OCI-LY7 (cell line): ENCODE measurements around the gene TMIGD2. TPM values are rescaled to one million over a fixed set of nuclear protein-coding genes. Genes with fewer than 3 reads are reported as not detected.

Source experiments
- BruUV-seq: library from RNA; stranded (reverse); fragments of 400-500 nt; replicated peaks from 2 replicates; lab custom pipeline; 2021; lab: Mats Ljungman, UMichigan
- CTCF ChIA-PET: fragments of 300-600 bp; sonication (Branson Sonifier 250); formaldehyde crosslinking; loops from one replicate; lab custom pipeline; 2022; ENCODE audit warnings: antibody characterized with exemption; ENCODE audit not compliant: unreplicated experiment; lab: Charles Lee
- POLR2A ChIA-PET: fragments of 300-600 bp; sonication (Branson Sonifier 250); formaldehyde crosslinking; loops from one replicate; lab custom pipeline; 2022; ENCODE audit warnings: antibody characterized with exemption; lab: Charles Lee
- DNase-seq: peaks from one replicate; pipeline ENCODE4 v3.0.0-alpha.2; 2015; ENCODE audit warnings: low spot score
- H2AFZ ChIP-seq: fragments of 200-600 bp; sonication (generic), shearing (Covaris generic); 2 replicates; pipeline ENCODE4 v1.6.1; 2014; ENCODE audit warnings: mild to moderate bottlenecking, antibody characterized with exemption, low read length, moderate library complexity
- H3K27ac ChIP-seq: fragments of 200-600 bp; sonication (generic); 2 replicates; pipeline ENCODE4 v1.5.1; 2014; ENCODE audit warnings: mixed run types, low read depth, mild to moderate bottlenecking, moderate library complexity, low read length, inconsistent platforms; ENCODE audit not compliant: poor library complexity, severe bottlenecking
- H3K36me3 ChIP-seq: fragments of 200-600 bp; sonication (generic); 2 replicates; pipeline ENCODE4 v1.6.1; 2014; ENCODE audit warnings: mild to moderate bottlenecking, antibody characterized with exemption, low read length, moderate library complexity, mixed read lengths; ENCODE audit not compliant: insufficient read depth
- H3K4me1 ChIP-seq: fragments of 200-600 bp; sonication (generic); 2 replicates; pipeline ENCODE4 v1.5.1; 2014; ENCODE audit warnings: mild to moderate bottlenecking, low read length; ENCODE audit not compliant: insufficient read depth, poor library complexity, severe bottlenecking
- H3K4me2 ChIP-seq: fragments of 200-600 bp; sonication (generic); 2 replicates; pipeline ENCODE4 v1.6.1; 2014; ENCODE audit warnings: mild to moderate bottlenecking, low read length
- H3K4me3 ChIP-seq: fragments of 200-600 bp; sonication (generic); 2 replicates; pipeline ENCODE4 v1.5.1; 2014; ENCODE audit warnings: mild to moderate bottlenecking, low read depth, low read length; ENCODE audit not compliant: poor library complexity, severe bottlenecking
- H3K79me2 ChIP-seq: fragments of 200-600 bp; sonication (generic); 2 replicates; pipeline ENCODE4 v1.6.1; 2016; ENCODE audit warnings: low read depth, mild to moderate bottlenecking, low read length, moderate library complexity, mixed read lengths; ENCODE audit not compliant: insufficient read depth
- H3K9me2 ChIP-seq: fragments of 200-600 bp; sonication (generic); 2 replicates; pipeline ENCODE4 v1.6.1; 2016; ENCODE audit warnings: mild to moderate bottlenecking, low read length, mixed read lengths; ENCODE audit not compliant: insufficient read depth
- H3K9me3 ChIP-seq: fragments of 200-600 bp; sonication (generic); 2 replicates; pipeline ENCODE4 v1.6.1; 2014; ENCODE audit warnings: mild to moderate bottlenecking, mixed run types, low read length, mixed read lengths
- H4K20me1 ChIP-seq: fragments of 200-600 bp; sonication (generic); 2 replicates; pipeline ENCODE4 v1.6.1; 2014; ENCODE audit warnings: mild to moderate bottlenecking, antibody characterized with exemption, low read length, moderate library complexity, mixed read lengths; ENCODE audit not compliant: insufficient read depth
- EZH2phosphoT487 ChIP-seq: fragments of 200-600 bp; sonication (generic); IDR thresholded peaks from 2 replicates; pipeline ENCODE4 v1.6.1; 2018; ENCODE audit warnings: low read depth, borderline replicate concordance, mild to moderate bottlenecking, mixed run types, antibody characterized with exemption, low read length, moderate library complexity, mixed read lengths
- intact Hi-C: fragments of 100-400 bp; cut with micrococcal nuclease; formaldehyde crosslinking; loops from one replicate; pipeline ENCODE4 v1.10.0; 2022; ENCODE audit not compliant: unreplicated experiment
- total RNA-seq, 2 experiments: library from RNA; depleted of rRNA in 1 of 2; stranded (reverse); fragments of >200 nt in 1 of 2; shearing (Covaris generic) in 1 of 2; gene quantifications; 2 replicates each; pipeline ENCODE4 v1.2.3, GENCODE V29; 2014 to 2022
- TF ChIP-seq, protein P1 (sequence below): fragments of 200-600 bp; sonication (generic); conservative IDR thresholded peaks from 2 replicates; pipeline ENCODE4 v1.5.1; 2014; ENCODE audit warnings: mild to moderate bottlenecking, antibody characterized with exemption, low read length, moderate library complexity, mixed read lengths

TMIGD2 gene
- total RNA-seq, 2 experiments from 2014 or later, result 0.44 to 2.7 TPM

DNA sequence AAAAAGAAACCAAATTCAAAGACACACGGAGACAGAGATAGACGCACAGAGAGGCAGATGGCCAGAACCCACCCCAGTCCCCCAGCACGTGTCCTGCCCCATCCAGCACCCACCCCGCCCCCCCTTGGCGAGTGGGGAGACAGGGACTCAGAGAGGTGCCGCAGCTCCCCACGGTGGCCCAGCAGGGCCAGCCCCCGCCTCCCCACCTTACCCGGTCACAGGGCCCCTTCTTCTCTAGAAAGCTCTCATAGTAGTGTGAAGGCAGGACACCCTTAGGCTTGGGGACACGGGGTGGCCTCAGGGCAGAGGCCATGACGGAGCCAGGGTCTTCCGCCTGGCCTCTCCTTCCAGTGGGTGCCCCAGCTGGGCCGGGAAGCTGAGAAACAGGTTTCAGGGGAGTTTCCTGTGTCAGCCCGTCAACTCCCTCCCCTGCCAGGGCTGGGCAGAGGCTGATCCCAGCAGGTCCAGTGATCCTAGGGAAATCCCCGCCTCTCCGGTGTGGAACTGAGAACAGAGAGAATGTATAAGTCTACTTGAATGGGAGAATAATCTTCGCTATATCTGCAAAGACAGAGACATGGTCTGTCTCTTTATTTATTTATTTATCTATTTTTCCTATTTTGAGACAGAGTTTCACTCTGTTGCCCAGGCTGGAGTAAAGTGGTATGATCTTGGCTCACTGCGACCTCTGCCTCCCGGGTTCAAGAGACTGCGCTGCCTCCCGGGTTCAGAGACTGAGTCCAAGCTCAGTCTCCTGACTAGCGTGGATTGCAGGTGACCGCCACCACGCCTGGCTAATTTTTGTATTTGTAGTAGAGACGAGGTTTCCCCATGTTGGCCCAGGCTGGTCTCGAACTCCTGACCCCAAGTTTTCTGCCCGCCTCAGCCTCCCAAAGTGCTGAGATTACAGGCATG lies 36.5 kb upstream of the TMIGD2 start, which contains the start of gene STAP2:
TSS of gene STAP2 (minus strand) at position 387 of the 915 bp plus-strand sequence. CDS start at position 313, 74 bp downstream.
- CTCF ChIA-PET, result no interaction called here
- POLR2A ChIA-PET, result no interaction called here
- Histone ChIP-seq H3K4me1 (peaks cover 9% of the 10 kb centered on the region), H2AFZ (peak within 1 kb of the TSS; percentile 37), H3K79me2 (no peaks in the 10 kb centered on the region), H3K4me3 (peak within 1 kb of the TSS; percentile 1), H3K9me3 (no peaks in the 10 kb centered on the region), H4K20me1 (no peaks in the 10 kb centered on the region), H3K36me3 (no peaks in the 10 kb centered on the region), H3K9me2 (no peaks in the 10 kb centered on the region), H3K4me2 (peak within 1 kb of the TSS; percentile 25), H3K27ac (no peak within 1 kb of the TSS)
- no peak for TF ChIP-seq EZH2phosphoT487
- TF ChIP-seq, protein P1, sequence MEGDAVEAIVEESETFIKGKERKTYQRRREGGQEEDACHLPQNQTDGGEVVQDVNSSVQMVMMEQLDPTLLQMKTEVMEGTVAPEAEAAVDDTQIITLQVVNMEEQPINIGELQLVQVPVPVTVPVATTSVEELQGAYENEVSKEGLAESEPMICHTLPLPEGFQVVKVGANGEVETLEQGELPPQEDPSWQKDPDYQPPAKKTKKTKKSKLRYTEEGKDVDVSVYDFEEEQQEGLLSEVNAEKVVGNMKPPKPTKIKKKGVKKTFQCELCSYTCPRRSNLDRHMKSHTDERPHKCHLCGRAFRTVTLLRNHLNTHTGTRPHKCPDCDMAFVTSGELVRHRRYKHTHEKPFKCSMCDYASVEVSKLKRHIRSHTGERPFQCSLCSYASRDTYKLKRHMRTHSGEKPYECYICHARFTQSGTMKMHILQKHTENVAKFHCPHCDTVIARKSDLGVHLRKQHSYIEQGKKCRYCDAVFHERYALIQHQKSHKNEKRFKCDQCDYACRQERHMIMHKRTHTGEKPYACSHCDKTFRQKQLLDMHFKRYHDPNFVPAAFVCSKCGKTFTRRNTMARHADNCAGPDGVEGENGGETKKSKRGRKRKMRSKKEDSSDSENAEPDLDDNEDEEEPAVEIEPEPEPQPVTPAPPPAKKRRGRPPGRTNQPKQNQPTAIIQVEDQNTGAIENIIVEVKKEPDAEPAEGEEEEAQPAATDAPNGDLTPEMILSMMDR, result no peak
- no TSS peak for BruUV-seq
- DNase-seq, result no peak
- intact Hi-C loops, result no loop called here

DNA sequence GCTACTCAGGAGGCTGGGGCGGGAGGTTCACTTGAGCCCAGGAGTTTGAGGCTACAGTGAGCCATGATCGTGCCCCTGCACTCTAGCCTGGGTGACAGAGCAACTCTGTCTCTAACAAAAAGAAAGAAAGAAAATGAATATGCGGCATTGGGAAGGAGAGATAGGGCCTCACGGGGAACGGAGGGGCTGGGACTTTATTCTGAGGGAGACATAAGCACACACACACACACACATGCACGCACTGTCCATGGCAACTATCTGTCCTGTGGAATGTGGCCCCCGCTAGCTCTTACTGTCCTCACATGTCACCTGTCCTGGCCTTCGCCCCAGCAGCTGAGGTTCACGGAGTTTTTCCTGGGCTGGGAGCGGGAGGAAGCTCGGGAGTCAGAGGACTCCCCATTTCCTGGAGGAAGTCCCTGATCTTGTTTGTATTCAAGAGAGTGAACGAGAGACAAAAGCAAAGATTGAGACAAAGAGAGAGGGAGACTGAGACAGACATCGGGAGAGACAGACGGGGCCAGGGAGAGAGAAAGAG lies 35.8 kb upstream of the TMIGD2 start:
- no peak for TF ChIP-seq EZH2phosphoT487
- TF ChIP-seq, protein P1, result no peak
- no TSS peak for BruUV-seq

More for the DNA sequence above, 35.8 kb upstream of the TMIGD2 start:
- H3K36me3 ChIP-seq, result no peaks in the 10 kb centered on the region
- no peak overlapping the region for H3K27ac ChIP-seq
- no peak for DNase-seq
- intact Hi-C loops, result no loop called here
- H3K9me2 ChIP-seq, result no peaks in the 10 kb centered on the region
- no peaks in the 10 kb centered on the region for H3K9me3 ChIP-seq
- POLR2A ChIA-PET, result no interaction called here
- peaks cover 9% of the 10 kb centered on the region for H3K4me1 ChIP-seq
- H3K4me2 ChIP-seq, result peak overlapping the region; percentile 25
- H3K79me2 ChIP-seq, result no peaks in the 10 kb centered on the region
- no peaks in the 10 kb centered on the region for H4K20me1 ChIP-seq
- H2AFZ ChIP-seq, result peak overlapping the region; percentile 37
- peak overlapping the region; percentile 1 for H3K4me3 ChIP-seq
- CTCF ChIA-PET, result no interaction called here
